ENCODE data around the gene NFKB1. TPM values are rescaled to one million over a fixed set of nuclear protein-coding genes. Genes with fewer than 3 reads are reported as not detected.
A peak's percentile ranks its signal among the peaks of the same experiment; 100 is the strongest.

NFKB1 gene
- total RNA-seq, 1 experiment from 2014 or later, result 70.9 TPM

DNA sequence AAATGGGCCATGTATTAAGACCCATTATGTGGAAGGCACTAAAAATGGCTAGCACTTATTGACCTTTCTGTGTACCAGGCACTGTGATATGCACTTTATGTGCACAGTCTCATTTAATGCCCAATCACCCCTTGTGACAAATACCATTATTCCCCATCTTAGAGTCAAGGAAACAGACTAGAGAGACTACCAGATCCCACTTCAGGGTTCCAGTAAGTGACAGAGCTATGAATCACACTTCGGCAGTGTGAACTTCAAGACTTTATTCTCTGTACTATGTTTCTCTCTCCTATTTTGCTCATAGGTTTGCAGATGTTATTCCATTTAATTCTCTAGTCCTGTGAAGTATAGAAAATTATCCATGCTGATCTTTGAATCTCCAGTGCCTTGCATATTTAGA is 107.0 kb downstream of the NFKB1 start:
- TF ChIP-seq, protein P1, sequence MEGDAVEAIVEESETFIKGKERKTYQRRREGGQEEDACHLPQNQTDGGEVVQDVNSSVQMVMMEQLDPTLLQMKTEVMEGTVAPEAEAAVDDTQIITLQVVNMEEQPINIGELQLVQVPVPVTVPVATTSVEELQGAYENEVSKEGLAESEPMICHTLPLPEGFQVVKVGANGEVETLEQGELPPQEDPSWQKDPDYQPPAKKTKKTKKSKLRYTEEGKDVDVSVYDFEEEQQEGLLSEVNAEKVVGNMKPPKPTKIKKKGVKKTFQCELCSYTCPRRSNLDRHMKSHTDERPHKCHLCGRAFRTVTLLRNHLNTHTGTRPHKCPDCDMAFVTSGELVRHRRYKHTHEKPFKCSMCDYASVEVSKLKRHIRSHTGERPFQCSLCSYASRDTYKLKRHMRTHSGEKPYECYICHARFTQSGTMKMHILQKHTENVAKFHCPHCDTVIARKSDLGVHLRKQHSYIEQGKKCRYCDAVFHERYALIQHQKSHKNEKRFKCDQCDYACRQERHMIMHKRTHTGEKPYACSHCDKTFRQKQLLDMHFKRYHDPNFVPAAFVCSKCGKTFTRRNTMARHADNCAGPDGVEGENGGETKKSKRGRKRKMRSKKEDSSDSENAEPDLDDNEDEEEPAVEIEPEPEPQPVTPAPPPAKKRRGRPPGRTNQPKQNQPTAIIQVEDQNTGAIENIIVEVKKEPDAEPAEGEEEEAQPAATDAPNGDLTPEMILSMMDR (IDR thresholded peaks at IDR 0.05; ENCODE audit: unreplicated experiment), result no peak
- no TSS peak for BruUV-seq (replicated peaks)
- Mint-ChIP-seq H3K27ac (ENCODE audit: low read depth, unreplicated experiment) (no peak overlapping the region), H3K9me3 (ENCODE audit: unreplicated experiment) (no peaks in the 10 kb centered on the region), H3K27me3 (ENCODE audit: insufficient read depth, unreplicated experiment) (no peaks in the 10 kb centered on the region), H3K4me1 (ENCODE audit: insufficient read depth, unreplicated experiment) (peaks cover 10% of the 10 kb centered on the region), H3K4me3 (ENCODE audit: unreplicated experiment) (no peak overlapping the region), H3K36me3 (ENCODE audit: insufficient read depth, unreplicated experiment) (peaks cover 87% of the 10 kb centered on the region)
- CTCF ChIA-PET, result interaction anchor here (0.9 to 2.5 kb wide), 4 partner anchors 10 to 32 kb away, joined by 3 to 7 read pairs (median 4); no protein-coding TSS in a partner anchor
- intact Hi-C loops (cut with micrococcal nuclease), result no loop called here
- POLR2A ChIA-PET, result no interaction called here
- no peak for DNase-seq (ENCODE audit: unreplicated experiment)

DNA sequence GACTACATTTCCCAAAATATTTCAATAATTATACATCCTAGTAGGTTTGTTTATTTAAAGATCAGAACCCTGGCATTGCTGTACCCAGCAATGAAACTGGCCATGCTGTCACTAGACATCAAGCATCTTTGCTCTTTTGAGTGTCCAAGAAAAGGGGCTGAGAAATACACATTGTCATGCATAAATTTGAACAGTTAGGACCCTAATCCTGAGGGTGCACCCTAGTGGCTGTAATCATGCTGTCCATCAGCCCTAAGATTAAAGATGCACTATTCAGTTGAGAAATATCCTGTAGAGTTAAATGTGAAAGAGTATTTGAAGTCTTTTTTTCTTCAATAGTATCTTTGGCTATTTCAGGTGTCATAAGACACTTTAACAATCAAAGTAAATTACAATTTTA is 108.8 kb downstream of the NFKB1 start:
- DNase-seq (ENCODE audit: unreplicated experiment), result no peak
- BruUV-seq (replicated peaks), result no TSS peak
- Mint-ChIP-seq H3K9me3 (ENCODE audit: unreplicated experiment) (no peaks in the 10 kb centered on the region), H3K4me1 (ENCODE audit: insufficient read depth, unreplicated experiment) (peaks cover 16% of the 10 kb centered on the region), H3K27me3 (ENCODE audit: insufficient read depth, unreplicated experiment) (no peaks in the 10 kb centered on the region), H3K36me3 (ENCODE audit: insufficient read depth, unreplicated experiment) (peaks cover 87% of the 10 kb centered on the region), H3K4me3 (ENCODE audit: unreplicated experiment) (no peak overlapping the region), H3K27ac (ENCODE audit: low read depth, unreplicated experiment) (peak overlapping the region; percentile 16)
- ChIA-PET POLR2A (interaction anchor here (1.1 kb wide), 1 partner anchor 11 kb away, joined by 5 read pairs; no protein-coding TSS in a partner anchor), CTCF (interaction anchor here (0.7 to 4.0 kb wide), 8 partner anchors 9 to 482 kb away, joined by 3 to 18 read pairs (median 4); no protein-coding TSS in a partner anchor)
- TF ChIP-seq, protein P1 (IDR thresholded peaks at IDR 0.05; ENCODE audit: unreplicated experiment), result peak; percentile 16
- intact Hi-C loops (cut with micrococcal nuclease), result loop anchor here (5.0 kb wide), 1 partner anchor 158 kb away; no protein-coding TSS in a partner anchor

DNA sequence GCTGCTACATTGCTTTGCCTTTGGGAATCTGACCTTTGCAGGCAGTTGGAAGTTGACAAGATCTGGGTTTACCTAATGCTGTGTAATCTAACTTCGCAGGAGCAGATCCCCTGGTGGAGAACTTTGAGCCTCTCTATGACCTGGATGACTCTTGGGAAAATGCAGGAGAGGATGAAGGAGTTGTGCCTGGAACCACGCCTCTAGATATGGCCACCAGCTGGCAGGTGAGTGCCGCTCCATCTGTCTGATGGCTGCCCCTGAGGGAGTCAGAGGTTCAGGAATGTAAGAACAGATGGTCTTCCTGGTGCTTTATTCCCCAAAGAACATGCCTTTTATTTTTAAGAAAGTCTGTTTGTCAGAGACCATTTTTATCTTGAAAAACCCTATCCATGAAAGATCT is 109.3 kb downstream of the NFKB1 start:
- POLR2A ChIA-PET, result interaction anchor here (0.7 to 1.1 kb wide), 2 partner anchors 10 to 169 kb away, joined by 3 to 5 read pairs; no protein-coding TSS in a partner anchor
- BruUV-seq (replicated peaks), result no TSS peak
- H3K9me3 Mint-ChIP-seq (ENCODE audit: unreplicated experiment), result no peaks in the 10 kb centered on the region
- H3K27ac Mint-ChIP-seq (ENCODE audit: low read depth, unreplicated experiment), result no peak overlapping the region
- TF ChIP-seq, protein P1 (IDR thresholded peaks at IDR 0.05; ENCODE audit: unreplicated experiment), result no peak
- CTCF ChIA-PET, result interaction anchor here (0.7 to 4.0 kb wide), 6 partner anchors 10 to 481 kb away, joined by 3 to 18 read pairs (median 4); no protein-coding TSS in a partner anchor
- H3K27me3 Mint-ChIP-seq (ENCODE audit: insufficient read depth, unreplicated experiment), result no peaks in the 10 kb centered on the region
- intact Hi-C loops (cut with micrococcal nuclease), result loop anchor here (5.0 kb wide), 1 partner anchor 158 kb away; no protein-coding TSS in a partner anchor
- H3K4me3 Mint-ChIP-seq (ENCODE audit: unreplicated experiment), result no peak overlapping the region
- no peak for DNase-seq (ENCODE audit: unreplicated experiment)
- H3K36me3 Mint-ChIP-seq (ENCODE audit: insufficient read depth, unreplicated experiment), result peaks cover 87% of the 10 kb centered on the region
- peaks cover 16% of the 10 kb centered on the region for H3K4me1 Mint-ChIP-seq (ENCODE audit: insufficient read depth, unreplicated experiment)

DNA sequence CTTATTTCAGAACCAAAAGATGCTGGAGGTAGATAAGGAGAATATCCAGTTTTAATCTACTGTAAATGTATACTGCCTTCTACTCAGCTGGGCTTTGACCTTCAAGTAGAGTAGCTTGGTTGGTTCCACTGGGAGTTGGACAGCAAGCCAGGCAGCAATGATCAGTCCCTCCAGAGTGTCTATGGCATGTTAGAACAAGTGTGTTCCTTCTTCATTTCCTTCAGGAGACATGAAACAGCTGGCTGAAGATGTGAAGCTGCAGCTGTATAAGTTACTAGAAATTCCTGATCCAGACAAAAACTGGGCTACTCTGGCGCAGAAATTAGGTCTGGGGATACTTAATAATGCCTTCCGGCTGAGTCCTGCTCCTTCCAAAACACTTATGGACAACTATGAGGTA is 111.1 kb downstream of the NFKB1 start:
- CTCF ChIA-PET, result interaction anchor here (0.8 to 4.0 kb wide), 5 partner anchors 8 to 480 kb away, joined by 5 to 18 read pairs (median 10); no protein-coding TSS in a partner anchor
- Mint-ChIP-seq H3K9me3 (ENCODE audit: unreplicated experiment) (no peaks in the 10 kb centered on the region), H3K36me3 (ENCODE audit: insufficient read depth, unreplicated experiment) (peaks cover 93% of the 10 kb centered on the region), H3K27me3 (ENCODE audit: insufficient read depth, unreplicated experiment) (no peaks in the 10 kb centered on the region), H3K4me1 (ENCODE audit: insufficient read depth, unreplicated experiment) (peaks cover 16% of the 10 kb centered on the region), H3K4me3 (ENCODE audit: unreplicated experiment) (no peak overlapping the region), H3K27ac (ENCODE audit: low read depth, unreplicated experiment) (peak overlapping the region; percentile 65)
- TF ChIP-seq, protein P1 (IDR thresholded peaks at IDR 0.05; ENCODE audit: unreplicated experiment), result no peak
- POLR2A ChIA-PET, result interaction anchor here (0.8 to 2.1 kb wide), 6 partner anchors 8 to 216 kb away, joined by 3 to 13 read pairs (median 4); partner anchors contain the start of gene UBE2D3
- no TSS peak for BruUV-seq (replicated peaks)
- no peak for DNase-seq (ENCODE audit: unreplicated experiment)
- intact Hi-C loops (cut with micrococcal nuclease), result loop anchor here (5.0 kb wide), 1 partner anchor 160 kb away; no protein-coding TSS in a partner anchor
